ENCODE results near the gene PSME1. TPM values are rescaled to one million over a fixed set of nuclear protein-coding genes. Genes with fewer than 3 reads are reported as not detected.

Gene PSME1
- total RNA-seq, 5 donors from 2014 or later (not counting 1 experiment from before 2014, with no cell fraction given): 221 to 291 (median 259) TPM

GRCh38 chr14:24133735-24134134, 2.3 kb upstream of the PSME1 start:
- no peak for DNase-seq
- peaks cover 6 to 17% of the 10 kb centered on the region in 2 donors for H3K36me3 ChIP-seq (ENCODE audit: control insufficient read depth in 2 of 2, extremely low read depth in 1 of 2, insufficient read depth in 1 of 2, low read length in 1 of 2)
- Mint-ChIP-seq H3K4me1 (peaks cover 44 to 53% (median 48%) of the 10 kb centered on the region in 3 donors), H3K27ac (peak overlapping the region in 1 of 2 donors; percentile 94), H3K9me3 (no peaks in the 10 kb centered on the region), H3K36me3 (peaks cover 9% of the 10 kb centered on the region), H3K4me3 (no peak overlapping the region), H3K27me3 (no peaks in the 10 kb centered on the region)
- no CpG with 5 or more reads among the region's 1 CpG for WGBS (ENCODE audit: insufficient coverage)
- peaks cover 17 to 48% of the 10 kb centered on the region in 2 experiments for H3K4me1 ChIP-seq (ENCODE audit: control insufficient read depth in 1 of 2, extremely low read depth in 1 of 2, insufficient read depth in 2 of 2, low read length in 2 of 2)
- H3K9me3 ChIP-seq: no peaks in the 10 kb centered on the region
- no peak overlapping the region for H3K27ac ChIP-seq (ENCODE audit: low read length)
- ATAC-seq (replicated peaks in 1 of 4): no peak
- H3K27me3 ChIP-seq (replicated peaks in 1 of 2; ENCODE audit: control insufficient read depth in 2 of 2, extremely low read depth in 1 of 2, insufficient read depth in 2 of 2, low read length in 1 of 2): no peaks in the 10 kb centered on the region
- no peak overlapping the region for H3K4me3 ChIP-seq (ENCODE audit: control insufficient read depth in 1 of 2, extremely low read depth in 1 of 2, low read length in 1 of 2)
- CTCF ChIA-PET: interaction anchor here (0.7 to 1.5 kb wide), 4 partner anchors 13 to 92 kb away, joined by 3 to 9 read pairs (median 4); partner anchors contain the start of genes IRF9 (in 1 of the 2) and RNF31 (in 1 of the 2)
- POLR2A ChIA-PET: interaction anchor here (0.6 to 0.8 kb wide), 4 partner anchors 11 to 296 kb away, joined by 4 to 6 read pairs (median 5); partner anchors contain the start of genes DCAF11 (in 1 of the 2), KHNYN (in 1 of the 2) and NRL (in 1 of the 2)

DNA sequence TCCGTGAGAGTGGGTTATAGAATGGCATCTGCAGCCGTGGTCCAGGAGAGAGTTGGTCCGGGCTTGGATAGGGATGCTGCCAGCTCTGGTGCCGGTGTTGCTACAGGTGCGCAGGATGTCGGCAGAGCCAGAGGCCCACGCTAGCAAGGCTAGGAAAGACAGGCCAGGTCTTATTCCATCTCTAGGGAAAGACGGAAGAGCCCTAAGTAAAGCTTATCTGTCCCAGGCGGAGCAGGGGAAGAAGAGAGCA, 485 bp upstream of the PSME1 start:
- H3K27ac ChIP-seq (ENCODE audit: low read length): peak overlapping the region; percentile 46
- H3K4me3 ChIP-seq (ENCODE audit: control insufficient read depth in 1 of 2, extremely low read depth in 1 of 2, low read length in 1 of 2): peak overlapping the region; percentile 49 to 53
- Mint-ChIP-seq H3K27ac (peak overlapping the region; percentile 91 to 95), H3K27me3 (no peaks in the 10 kb centered on the region), H3K4me1 (peaks cover 62 to 67% (median 64%) of the 10 kb centered on the region in 3 donors), H3K9me3 (no peaks in the 10 kb centered on the region), H3K4me3 (peak overlapping the region; percentile 89 to 97 (median 91)), H3K36me3 (peaks cover 17% of the 10 kb centered on the region)
- H3K36me3 ChIP-seq (ENCODE audit: control insufficient read depth in 2 of 2, extremely low read depth in 1 of 2, insufficient read depth in 1 of 2, low read length in 1 of 2): peaks cover 13 to 24% of the 10 kb centered on the region in 2 donors
- WGBS (ENCODE audit: insufficient coverage): 24% methylated on average over 9 of the region's 9 CpGs
- H3K9me3 ChIP-seq: no peaks in the 10 kb centered on the region
- peak in 1 of 35 experiments; percentile 10 for DNase-seq
- H3K4me1 ChIP-seq (ENCODE audit: control insufficient read depth in 1 of 2, extremely low read depth in 1 of 2, insufficient read depth in 2 of 2, low read length in 2 of 2): peaks cover 22 to 63% of the 10 kb centered on the region in 2 experiments
- ATAC-seq (replicated peaks in 1 of 4): peak in 2 of 4 experiments; percentile 0 to 1
- H3K27me3 ChIP-seq (replicated peaks in 1 of 2; ENCODE audit: control insufficient read depth in 2 of 2, extremely low read depth in 1 of 2, insufficient read depth in 2 of 2, low read length in 1 of 2): no peaks in the 10 kb centered on the region
- ChIA-PET POLR2A (interaction anchor here (0.6 to 1.9 kb wide), 6 partner anchors 12 to 106 kb away, joined by 3 to 7 read pairs (median 4); partner anchors contain the start of genes DCAF11 (in 1 of the 2), IRF9 (in 1 of the 2), NRL (in 1 of the 2) and RNF31 (in 1 of the 2)), CTCF (interaction anchor here in 1 of 2 donors (0.6 to 3.1 kb wide), 7 partner anchors 12 to 119 kb away, joined by 3 to 18 read pairs (median 6); partner anchors contain the start of genes DCAF11, IRF9, NRL and PSME2)

- Mint-ChIP-seq H3K36me3 (peaks cover 17% of the 10 kb centered on the region), H3K4me1 (peaks cover 64 to 68% (median 67%) of the 10 kb centered on the region in 3 donors), H3K4me3 (peak overlapping the region; percentile 83 to 97 (median 88)), H3K27ac (peak overlapping the region; percentile 90 to 94), H3K27me3 (no peaks in the 10 kb centered on the region), H3K9me3 (no peaks in the 10 kb centered on the region)
- H3K4me1 ChIP-seq (ENCODE audit: control insufficient read depth in 1 of 2, extremely low read depth in 1 of 2, insufficient read depth in 2 of 2, low read length in 2 of 2): peaks cover 21 to 65% of the 10 kb centered on the region in 2 experiments
- WGBS (ENCODE audit: insufficient coverage): 6% methylated on average over 6 of the region's 13 CpGs
- ATAC-seq (replicated peaks in 1 of 4): no peak
- DNase-seq: peak in 1 of 35 experiments; percentile 15
- peaks cover 13 to 24% of the 10 kb centered on the region in 2 donors for H3K36me3 ChIP-seq (ENCODE audit: control insufficient read depth in 2 of 2, extremely low read depth in 1 of 2, insufficient read depth in 1 of 2, low read length in 1 of 2)
- POLR2A ChIA-PET: interaction anchor here (0.9 to 1.9 kb wide), 5 partner anchors 10 to 77 kb away, joined by 3 to 7 read pairs (median 4); partner anchors contain the start of genes DCAF11 (in 1 of the 2), NRL (in 1 of the 2), RNF31 (in 1 of the 2) and TM9SF1 (in 1 of the 2)
- H3K4me3 ChIP-seq (ENCODE audit: control insufficient read depth in 1 of 2, extremely low read depth in 1 of 2, low read length in 1 of 2): peak overlapping the region; percentile 78 to 84
- peak overlapping the region; percentile 79 for H3K27ac ChIP-seq (ENCODE audit: low read length)
- CTCF ChIA-PET: interaction anchor here (0.7 to 3.1 kb wide), 5 partner anchors 10 to 24 kb away, joined by 3 to 18 read pairs (median 14); partner anchors contain the start of genes PSME2 (in 2 of the 2), RNF31 (in 2 of the 2), DCAF11 (in 1 of the 2) and IRF9 (in 1 of the 2)
- H3K27me3 ChIP-seq (replicated peaks in 1 of 2; ENCODE audit: control insufficient read depth in 2 of 2, extremely low read depth in 1 of 2, insufficient read depth in 2 of 2, low read length in 1 of 2): no peaks in the 10 kb centered on the region
- no peaks in the 10 kb centered on the region for H3K9me3 ChIP-seq
Measured at GRCh38 chr14:24136684-24137528, 912 bp downstream of the PSME1 start.

GRCh38 chr14:24137529-24138395, 1.8 kb downstream of the PSME1 start:
- peaks cover 13 to 26% of the 10 kb centered on the region in 2 donors for H3K36me3 ChIP-seq (ENCODE audit: control insufficient read depth in 2 of 2, extremely low read depth in 1 of 2, insufficient read depth in 1 of 2, low read length in 1 of 2)
- H3K9me3 ChIP-seq: no peaks in the 10 kb centered on the region
- Mint-ChIP-seq H3K9me3 (no peaks in the 10 kb centered on the region), H3K4me1 (peaks cover 60 to 67% (median 65%) of the 10 kb centered on the region in 3 donors), H3K27me3 (no peaks in the 10 kb centered on the region), H3K36me3 (peaks cover 17% of the 10 kb centered on the region), H3K27ac (peak overlapping the region; percentile 90 to 94), H3K4me3 (peak overlapping the region; percentile 83 to 97 (median 88))
- ChIA-PET CTCF (interaction anchor here (0.7 to 3.1 kb wide), 5 partner anchors 9 to 23 kb away, joined by 3 to 15 read pairs (median 6); partner anchors contain the start of genes PSME2 (in 2 of the 2), RNF31 (in 2 of the 2), DCAF11 (in 1 of the 2) and IRF9 (in 1 of the 2)), POLR2A (interaction anchor here (0.6 to 1.6 kb wide), 3 partner anchors 9 to 76 kb away, joined by 3 to 4 read pairs (median 4); partner anchors contain the start of gene RNF31 (in 1 of the 2))
- WGBS (ENCODE audit: insufficient coverage): 85% methylated on average over 3 of the region's 8 CpGs
- H3K4me3 ChIP-seq (ENCODE audit: control insufficient read depth in 1 of 2, extremely low read depth in 1 of 2, low read length in 1 of 2): no peak overlapping the region
- no peak for ATAC-seq (replicated peaks in 1 of 4)
- DNase-seq: no peak
- peaks cover 21 to 62% of the 10 kb centered on the region in 2 experiments for H3K4me1 ChIP-seq (ENCODE audit: control insufficient read depth in 1 of 2, extremely low read depth in 1 of 2, insufficient read depth in 2 of 2, low read length in 2 of 2)
- no peak overlapping the region for H3K27ac ChIP-seq (ENCODE audit: low read length)
- H3K27me3 ChIP-seq (replicated peaks in 1 of 2; ENCODE audit: control insufficient read depth in 2 of 2, extremely low read depth in 1 of 2, insufficient read depth in 2 of 2, low read length in 1 of 2): no peaks in the 10 kb centered on the region

DNA sequence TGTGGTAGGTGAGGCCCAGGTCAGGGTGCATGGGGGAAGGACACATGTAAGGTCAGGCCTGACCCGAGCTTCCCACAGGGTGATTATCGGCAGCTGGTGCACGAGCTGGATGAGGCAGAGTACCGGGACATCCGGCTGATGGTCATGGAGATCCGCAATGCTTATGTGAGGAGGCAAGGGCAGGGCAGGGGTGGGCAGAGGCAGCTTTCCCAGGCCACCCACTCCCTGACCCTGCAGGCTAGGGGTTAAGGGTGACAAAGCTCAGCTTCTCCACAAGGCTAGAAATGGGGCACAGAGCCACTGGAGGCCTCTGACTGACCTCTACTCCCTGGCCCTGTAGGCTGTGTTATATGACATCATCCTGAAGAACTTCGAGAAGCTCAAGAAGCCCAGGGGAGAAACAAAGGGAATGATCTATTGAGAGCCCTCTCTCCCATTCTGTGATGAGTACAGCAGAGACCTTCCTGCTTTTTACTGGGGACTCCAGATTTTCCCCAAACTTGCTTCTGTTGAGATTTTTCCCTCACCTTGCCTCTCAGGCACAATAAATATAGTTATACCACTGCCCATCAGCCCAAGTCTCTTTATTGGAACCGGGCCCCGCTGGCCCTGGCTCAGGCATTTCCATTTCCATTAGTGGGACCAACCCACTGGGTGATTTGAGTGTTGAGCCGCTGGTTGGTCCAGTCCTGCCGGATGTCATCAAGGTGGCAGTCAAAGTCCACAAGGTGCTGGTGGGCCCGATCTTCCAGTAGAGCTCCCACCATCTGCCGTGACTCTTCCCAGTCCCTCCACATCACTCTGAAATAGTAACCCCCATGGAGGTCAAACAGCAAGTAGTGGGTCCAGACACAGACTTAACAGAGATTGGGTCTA, 2.6 kb downstream of the PSME1 start:
- no peaks in the 10 kb centered on the region for H3K9me3 Mint-ChIP-seq
- H3K27me3 Mint-ChIP-seq: no peaks in the 10 kb centered on the region
- Histone ChIP-seq H3K27me3 (replicated peaks in 1 of 2; ENCODE audit: control insufficient read depth in 2 of 2, extremely low read depth in 1 of 2, insufficient read depth in 2 of 2, low read length in 1 of 2) (no peaks in the 10 kb centered on the region), H3K9me3 (no peaks in the 10 kb centered on the region), H3K36me3 (ENCODE audit: control insufficient read depth in 2 of 2, extremely low read depth in 1 of 2, insufficient read depth in 1 of 2, low read length in 1 of 2) (peaks cover 16 to 35% of the 10 kb centered on the region in 2 donors), H3K4me3 (ENCODE audit: control insufficient read depth in 1 of 2, extremely low read depth in 1 of 2, low read length in 1 of 2) (no peak overlapping the region), H3K27ac (ENCODE audit: low read length) (no peak overlapping the region), H3K4me1 (ENCODE audit: control insufficient read depth in 1 of 2, extremely low read depth in 1 of 2, insufficient read depth in 2 of 2, low read length in 2 of 2) (peaks cover 17 to 57% of the 10 kb centered on the region in 2 experiments)
- peaks cover 64 to 70% (median 68%) of the 10 kb centered on the region in 3 donors for H3K4me1 Mint-ChIP-seq
- CTCF ChIA-PET: interaction anchor here in 1 of 2 donors (1.0 to 3.1 kb wide), 2 partner anchors 9 to 24 kb away, joined by 3 to 15 read pairs; partner anchors contain the start of genes DCAF11, NRL, PSME2 and RNF31
- DNase-seq (no peak), ATAC-seq (replicated peaks in 1 of 4) (no peak)
- POLR2A ChIA-PET: interaction anchor here in 1 of 2 donors (0.6 kb wide), 1 partner anchor 8 kb away, joined by 3 read pairs; the partner anchor contains the start of gene RNF31
- H3K27ac Mint-ChIP-seq: peak overlapping the region; percentile 79 to 94
- H3K4me3 Mint-ChIP-seq: peak overlapping the region; percentile 62 to 97 (median 70)
- 94% methylated on average over 13 of the region's 13 CpGs for WGBS (ENCODE audit: insufficient coverage)
- peaks cover 24% of the 10 kb centered on the region for H3K36me3 Mint-ChIP-seq
